ENCODE results near the gene ITGAD.

The ITGAD gene

DNA sequence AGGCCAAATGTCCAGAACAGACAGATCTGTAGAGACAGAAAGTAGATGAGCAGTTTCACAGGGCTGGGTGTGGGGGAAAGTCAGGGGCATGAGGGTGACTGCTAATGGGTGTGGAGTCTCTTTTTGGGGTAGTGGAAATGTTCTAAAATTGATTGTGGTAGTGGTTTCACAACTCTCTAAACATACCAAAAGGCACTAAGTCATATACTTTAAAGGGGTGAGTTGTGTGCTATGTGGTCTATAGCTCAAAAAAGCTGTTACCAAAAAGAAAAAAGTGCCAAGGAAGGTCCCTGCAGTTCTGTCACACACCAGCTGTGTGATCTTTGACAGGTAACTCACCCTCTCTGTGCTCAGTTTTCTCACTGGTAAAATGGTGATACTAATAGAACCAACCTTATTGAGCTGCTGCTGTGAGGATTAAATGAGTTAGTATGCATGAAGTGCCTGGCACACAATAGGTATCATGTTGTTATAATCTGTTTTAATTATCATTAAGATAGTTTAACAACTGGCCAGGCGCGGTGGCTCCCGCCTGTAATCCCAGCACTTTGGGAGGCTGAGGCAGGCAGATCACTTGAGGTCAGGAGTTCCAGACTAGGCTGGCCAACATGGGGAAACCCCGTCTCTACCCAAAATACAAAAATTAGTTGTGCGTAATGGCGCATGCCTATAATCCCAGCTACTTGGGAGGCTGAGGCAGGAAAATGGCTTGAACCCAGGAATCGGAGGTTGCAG lies 27.8 kb upstream of the ITGAD start:
- Histone ChIP-seq H3K27me3 (replicated peaks; ENCODE audit: control insufficient read depth, insufficient read depth, low read length, poor library complexity, severe bottlenecking) (no peaks in the 10 kb centered on the region), H3K4me3 (ENCODE audit: insufficient read depth, low read depth, low read length, poor library complexity, severe bottlenecking) (no peak overlapping the region), H3K9me3 (ENCODE audit: control insufficient read depth, low read length) (no peaks in the 10 kb centered on the region), H3K27ac (ENCODE audit: insufficient read depth, low read length, poor library complexity, severe bottlenecking) (no peak overlapping the region), H3K36me3 (ENCODE audit: control insufficient read depth, insufficient read depth, low read length) (no peaks in the 10 kb centered on the region), H3K4me1 (ENCODE audit: control insufficient read depth, insufficient read depth, low read length, poor library complexity, severe bottlenecking) (no peaks in the 10 kb centered on the region)
- no peak for DNase-seq

- H3K4me3 ChIP-seq (ENCODE audit: insufficient read depth, low read depth, low read length, poor library complexity, severe bottlenecking) = no peak overlapping the region
- no peaks in the 10 kb centered on the region for H3K4me1 ChIP-seq (ENCODE audit: control insufficient read depth, insufficient read depth, low read length, poor library complexity, severe bottlenecking)
Observed at GRCh38 chr16:31367853-31368252, 25.3 kb upstream of the ITGAD start.

DNA sequence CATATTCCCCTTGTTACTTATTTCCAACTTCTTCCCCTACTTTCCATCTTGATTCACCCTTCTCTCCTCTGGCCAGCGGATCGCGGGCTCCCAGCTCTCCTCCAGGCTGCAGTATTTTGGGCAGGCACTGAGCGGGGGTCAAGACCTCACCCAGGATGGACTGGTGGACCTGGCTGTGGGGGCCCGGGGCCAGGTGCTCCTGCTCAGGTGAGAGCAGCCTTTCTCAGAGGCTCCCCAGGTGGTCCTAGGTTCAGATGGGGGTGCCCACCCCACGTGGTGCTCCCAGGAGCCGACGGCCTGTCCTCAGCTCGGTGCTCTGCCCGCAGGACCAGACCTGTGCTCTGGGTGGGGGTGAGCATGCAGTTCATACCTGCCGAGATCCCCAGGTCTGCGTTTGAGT lies 22.1 kb upstream of the ITGAD start:
- Histone ChIP-seq H3K4me3 (ENCODE audit: insufficient read depth, low read depth, low read length, poor library complexity, severe bottlenecking) (no peak overlapping the region), H3K27ac (ENCODE audit: insufficient read depth, low read length, poor library complexity, severe bottlenecking) (no peak overlapping the region), H3K36me3 (ENCODE audit: control insufficient read depth, insufficient read depth, low read length) (no peaks in the 10 kb centered on the region), H3K9me3 (ENCODE audit: control insufficient read depth, low read length) (no peaks in the 10 kb centered on the region), H3K27me3 (replicated peaks; ENCODE audit: control insufficient read depth, insufficient read depth, low read length, poor library complexity, severe bottlenecking) (no peaks in the 10 kb centered on the region), H3K4me1 (ENCODE audit: control insufficient read depth, insufficient read depth, low read length, poor library complexity, severe bottlenecking) (no peaks in the 10 kb centered on the region)
- DNase-seq = no peak

More at GRCh38 chr16:31367853-31368252, 25.3 kb upstream of the ITGAD start:
- Histone ChIP-seq H3K27me3 (replicated peaks; ENCODE audit: control insufficient read depth, insufficient read depth, low read length, poor library complexity, severe bottlenecking) (no peaks in the 10 kb centered on the region), H3K27ac (ENCODE audit: insufficient read depth, low read length, poor library complexity, severe bottlenecking) (no peak overlapping the region), H3K36me3 (ENCODE audit: control insufficient read depth, insufficient read depth, low read length) (no peaks in the 10 kb centered on the region), H3K9me3 (ENCODE audit: control insufficient read depth, low read length) (no peaks in the 10 kb centered on the region)
- DNase-seq = no peak

- Histone ChIP-seq H3K27ac (ENCODE audit: insufficient read depth, low read length, poor library complexity, severe bottlenecking) (no peak overlapping the region), H3K4me3 (ENCODE audit: insufficient read depth, low read depth, low read length, poor library complexity, severe bottlenecking) (no peak overlapping the region), H3K27me3 (replicated peaks; ENCODE audit: control insufficient read depth, insufficient read depth, low read length, poor library complexity, severe bottlenecking) (no peaks in the 10 kb centered on the region), H3K4me1 (ENCODE audit: control insufficient read depth, insufficient read depth, low read length, poor library complexity, severe bottlenecking) (no peaks in the 10 kb centered on the region), H3K36me3 (ENCODE audit: control insufficient read depth, insufficient read depth, low read length) (no peaks in the 10 kb centered on the region), H3K9me3 (ENCODE audit: control insufficient read depth, low read length) (no peaks in the 10 kb centered on the region)
- DNase-seq = no peak
Observed at GRCh38 chr16:31371619-31372484, 21.3 kb upstream of the ITGAD start.

GRCh38 chr16:31373235-31373634 lies 19.9 kb upstream of the ITGAD start:
- Histone ChIP-seq H3K9me3 (ENCODE audit: control insufficient read depth, low read length) (no peaks in the 10 kb centered on the region), H3K27ac (ENCODE audit: insufficient read depth, low read length, poor library complexity, severe bottlenecking) (no peak overlapping the region), H3K4me3 (ENCODE audit: insufficient read depth, low read depth, low read length, poor library complexity, severe bottlenecking) (no peak overlapping the region), H3K27me3 (replicated peaks; ENCODE audit: control insufficient read depth, insufficient read depth, low read length, poor library complexity, severe bottlenecking) (no peaks in the 10 kb centered on the region), H3K4me1 (ENCODE audit: control insufficient read depth, insufficient read depth, low read length, poor library complexity, severe bottlenecking) (no peaks in the 10 kb centered on the region), H3K36me3 (ENCODE audit: control insufficient read depth, insufficient read depth, low read length) (no peaks in the 10 kb centered on the region)
- no peak for DNase-seq

GRCh38 chr16:31375231-31375630 lies 17.9 kb upstream of the ITGAD start:
- H3K9me3 ChIP-seq (ENCODE audit: control insufficient read depth, low read length) = no peaks in the 10 kb centered on the region
- no peak overlapping the region for H3K27ac ChIP-seq (ENCODE audit: insufficient read depth, low read length, poor library complexity, severe bottlenecking)
- no peaks in the 10 kb centered on the region for H3K4me1 ChIP-seq (ENCODE audit: control insufficient read depth, insufficient read depth, low read length, poor library complexity, severe bottlenecking)
- no peaks in the 10 kb centered on the region for H3K36me3 ChIP-seq (ENCODE audit: control insufficient read depth, insufficient read depth, low read length)
- no peak for DNase-seq
- H3K4me3 ChIP-seq (ENCODE audit: insufficient read depth, low read depth, low read length, poor library complexity, severe bottlenecking) = no peak overlapping the region
- H3K27me3 ChIP-seq (replicated peaks; ENCODE audit: control insufficient read depth, insufficient read depth, low read length, poor library complexity, severe bottlenecking) = no peaks in the 10 kb centered on the region

- Histone ChIP-seq H3K4me3 (ENCODE audit: insufficient read depth, low read depth, low read length, poor library complexity, severe bottlenecking) (no peak overlapping the region), H3K4me1 (ENCODE audit: control insufficient read depth, insufficient read depth, low read length, poor library complexity, severe bottlenecking) (no peaks in the 10 kb centered on the region)
Observed at GRCh38 chr16:31376705-31377104, 16.4 kb upstream of the ITGAD start.

DNA sequence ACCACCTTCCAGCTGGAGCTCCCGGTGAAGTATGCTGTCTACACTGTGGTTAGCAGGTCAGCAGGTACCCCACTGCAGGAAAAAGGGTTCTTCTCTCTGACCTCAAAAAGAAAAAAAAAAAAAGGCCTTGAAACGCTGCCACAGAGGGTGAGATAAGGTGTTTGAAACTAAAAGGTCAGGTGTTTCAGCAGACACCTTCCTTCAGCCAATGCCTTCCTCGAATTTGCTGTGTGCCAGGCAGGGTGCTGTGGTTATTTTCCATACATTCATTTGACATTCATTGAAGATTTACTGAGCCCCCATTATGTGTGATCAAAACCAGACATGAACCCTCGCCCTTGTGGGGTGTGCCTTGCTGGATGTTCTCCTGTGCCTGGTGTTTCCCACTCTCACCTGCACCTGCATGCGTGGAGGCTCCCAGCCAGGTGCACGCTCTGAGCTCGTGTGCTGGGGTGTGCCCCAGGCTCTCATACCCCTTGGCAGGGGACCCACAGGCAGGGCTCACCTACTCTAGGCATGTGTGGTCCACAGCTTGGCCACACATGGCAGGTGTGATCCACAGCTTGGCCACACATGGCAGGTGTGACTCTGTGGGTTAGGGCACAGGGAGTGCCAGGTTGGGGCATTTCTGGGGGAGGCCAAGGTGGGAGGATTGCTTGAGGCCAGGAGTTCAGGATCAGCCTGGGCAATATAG lies 15.8 kb upstream of the ITGAD start:
- no peaks in the 10 kb centered on the region for H3K9me3 ChIP-seq (ENCODE audit: control insufficient read depth, low read length)
- H3K36me3 ChIP-seq (ENCODE audit: control insufficient read depth, insufficient read depth, low read length) = no peaks in the 10 kb centered on the region
- H3K4me1 ChIP-seq (ENCODE audit: control insufficient read depth, insufficient read depth, low read length, poor library complexity, severe bottlenecking) = no peaks in the 10 kb centered on the region
- H3K27me3 ChIP-seq (replicated peaks; ENCODE audit: control insufficient read depth, insufficient read depth, low read length, poor library complexity, severe bottlenecking) = no peaks in the 10 kb centered on the region
- H3K4me3 ChIP-seq (ENCODE audit: insufficient read depth, low read depth, low read length, poor library complexity, severe bottlenecking) = no peak overlapping the region
- H3K27ac ChIP-seq (ENCODE audit: insufficient read depth, low read length, poor library complexity, severe bottlenecking) = no peak overlapping the region
- DNase-seq = no peak

More at GRCh38 chr16:31376705-31377104, 16.4 kb upstream of the ITGAD start:
- Histone ChIP-seq H3K27me3 (replicated peaks; ENCODE audit: control insufficient read depth, insufficient read depth, low read length, poor library complexity, severe bottlenecking) (no peaks in the 10 kb centered on the region), H3K36me3 (ENCODE audit: control insufficient read depth, insufficient read depth, low read length) (no peaks in the 10 kb centered on the region), H3K27ac (ENCODE audit: insufficient read depth, low read length, poor library complexity, severe bottlenecking) (no peak overlapping the region), H3K9me3 (ENCODE audit: control insufficient read depth, low read length) (no peaks in the 10 kb centered on the region)
- no peak for DNase-seq

GRCh38 chr16:31380201-31380600 lies 12.9 kb upstream of the ITGAD start:
- H3K9me3 ChIP-seq (ENCODE audit: control insufficient read depth, low read length) = no peaks in the 10 kb centered on the region
- no peaks in the 10 kb centered on the region for H3K27me3 ChIP-seq (replicated peaks; ENCODE audit: control insufficient read depth, insufficient read depth, low read length, poor library complexity, severe bottlenecking)
- H3K36me3 ChIP-seq (ENCODE audit: control insufficient read depth, insufficient read depth, low read length) = no peaks in the 10 kb centered on the region
- DNase-seq = no peak
- no peak overlapping the region for H3K4me3 ChIP-seq (ENCODE audit: insufficient read depth, low read depth, low read length, poor library complexity, severe bottlenecking)
- no peaks in the 10 kb centered on the region for H3K4me1 ChIP-seq (ENCODE audit: control insufficient read depth, insufficient read depth, low read length, poor library complexity, severe bottlenecking)
- H3K27ac ChIP-seq (ENCODE audit: insufficient read depth, low read length, poor library complexity, severe bottlenecking) = no peak overlapping the region

Measured in effector memory CD4-positive, alpha-beta T cell (primary cell).